Measurements from ENCODE around the gene SLC38A1. TPM values are rescaled to one million over a fixed set of nuclear protein-coding genes. Genes with fewer than 3 reads are reported as not detected.

The SLC38A1 gene
- total RNA-seq, 4 donors from 2014 or later, result 237 to 472 (median 339) TPM

- peaks cover 22 to 41% of the 10 kb centered on the region in 2 donors for H3K4me1 ChIP-seq
Observed at GRCh38 chr12:46259713-46260112, 9.1 kb downstream of the SLC38A1 start.

DNA sequence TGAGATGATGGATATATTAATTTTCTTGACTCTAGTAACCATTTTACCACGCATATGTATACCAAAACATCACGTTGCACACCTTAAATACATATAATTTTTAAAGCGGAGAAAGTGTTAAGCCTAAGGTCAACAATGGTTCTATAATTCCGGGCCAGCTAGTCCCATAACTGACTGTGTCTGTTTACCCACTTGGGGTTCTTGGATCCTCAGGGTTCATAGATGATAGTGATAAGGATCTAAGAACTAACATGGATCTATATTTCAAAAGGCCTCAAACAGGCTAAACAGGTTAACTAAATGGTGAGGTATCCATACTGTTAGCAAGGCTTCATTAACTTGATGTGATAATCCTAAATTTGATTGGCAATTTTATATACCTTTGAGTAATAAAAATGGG is 9.8 kb downstream of the SLC38A1 start:
- in situ Hi-C loops (cut with MboI; ENCODE audit: low sequenced_read_pairs in 4 of 4) (no loop called here), intact Hi-C loops (cut with DNase I; ENCODE audit: low total_unique reads) (no loop called here)
- Histone ChIP-seq H3K4me1 (peaks cover 22 to 38% of the 10 kb centered on the region in 2 donors), H3K36me3 (peaks cover 0 to 7% of the 10 kb centered on the region in 2 donors), H3K4me3 (no peak overlapping the region), H3K9me3 (no peaks in the 10 kb centered on the region), H3K27ac (peak overlapping the region in 3 of 4 donors; percentile 6 to 98 (median 72)), H3K27me3 (no peaks in the 10 kb centered on the region)
- ATAC-seq, result no peak
- no peak for DNase-seq
- TF ChIP-seq CTCF (IDR thresholded peaks at IDR 0.05 in 4 of 5, conservative IDR thresholded peaks at IDR 0.05 in 1 of 5) (no peak), POLR2A (IDR thresholded peaks at IDR 0.05) (no peak)

More at GRCh38 chr12:46259713-46260112, 9.1 kb downstream of the SLC38A1 start:
- peak overlapping the region in 1 of 4 donors; percentile 15 for H3K4me3 ChIP-seq
- H3K27ac ChIP-seq, result peak overlapping the region; percentile 60 to 98 (median 73)
- DNase-seq (no peak), ATAC-seq (no peak)
- intact Hi-C loops (cut with DNase I; ENCODE audit: low total_unique reads), result loop anchor here (5.0 to 10.0 kb wide), 3 partner anchors 47 to 1895 kb away; partner anchors contain the start of gene ASB8
- in situ Hi-C loops (cut with MboI; ENCODE audit: low sequenced_read_pairs in 4 of 4), result no loop called here
- no peaks in the 10 kb centered on the region for H3K9me3 ChIP-seq
- no peak for TF ChIP-seq POLR2A (IDR thresholded peaks at IDR 0.05)
- no peak for TF ChIP-seq CTCF (IDR thresholded peaks at IDR 0.05 in 4 of 5, conservative IDR thresholded peaks at IDR 0.05 in 1 of 5)
- peaks cover 0 to under 1% of the 10 kb centered on the region in 2 donors for H3K36me3 ChIP-seq
- no peaks in the 10 kb centered on the region for H3K27me3 ChIP-seq

GRCh38 chr12:46258129-46258528 is 10.7 kb downstream of the SLC38A1 start:
- DNase-seq, result no peak
- TF ChIP-seq POLR2A (IDR thresholded peaks at IDR 0.05), result no peak
- TF ChIP-seq CTCF (IDR thresholded peaks at IDR 0.05 in 4 of 5, conservative IDR thresholded peaks at IDR 0.05 in 1 of 5), result no peak
- peaks cover 0 to 16% of the 10 kb centered on the region in 2 donors for H3K36me3 ChIP-seq
- peak overlapping the region in 2 of 4 donors; percentile 6 to 98 for H3K27ac ChIP-seq
- H3K9me3 ChIP-seq, result no peaks in the 10 kb centered on the region
- in situ Hi-C loops (cut with MboI; ENCODE audit: low sequenced_read_pairs in 4 of 4), result no loop called here
- H3K4me1 ChIP-seq, result peaks cover 22 to 29% of the 10 kb centered on the region in 2 donors
- no peak for ATAC-seq
- intact Hi-C loops (cut with DNase I; ENCODE audit: low total_unique reads), result no loop called here
- H3K27me3 ChIP-seq, result no peaks in the 10 kb centered on the region
- H3K4me3 ChIP-seq, result no peak overlapping the region

DNA sequence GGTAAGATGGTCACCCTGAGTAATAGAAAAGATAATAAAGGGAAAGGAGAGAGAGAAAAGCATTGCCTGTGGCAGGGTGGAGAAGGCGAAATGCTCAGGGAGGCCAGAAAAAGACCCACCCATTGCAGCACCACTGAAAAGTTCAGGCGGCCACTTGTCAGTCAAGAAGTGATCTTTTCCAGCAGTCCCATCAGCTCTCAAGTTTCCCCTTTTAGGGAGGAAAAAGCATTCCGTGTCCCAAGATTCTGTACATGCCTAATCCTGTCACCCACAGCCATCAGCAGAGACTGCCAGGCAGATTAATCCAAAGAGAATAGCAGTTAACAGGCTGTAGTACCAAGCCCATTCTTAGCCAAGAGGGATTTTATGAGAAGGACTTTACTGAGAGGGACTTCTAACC is 11.9 kb downstream of the SLC38A1 start:
- Histone ChIP-seq H3K9me3 (no peaks in the 10 kb centered on the region), H3K4me3 (no peak overlapping the region), H3K27me3 (no peaks in the 10 kb centered on the region), H3K36me3 (peaks cover 0 to 18% of the 10 kb centered on the region in 2 donors), H3K4me1 (peaks cover 12 to 23% of the 10 kb centered on the region in 2 donors), H3K27ac (peak overlapping the region in 1 of 4 donors; percentile 24)
- no peak for ATAC-seq
- in situ Hi-C loops (cut with MboI; ENCODE audit: low sequenced_read_pairs in 4 of 4), result no loop called here
- TF ChIP-seq POLR2A (IDR thresholded peaks at IDR 0.05) (no peak), CTCF (IDR thresholded peaks at IDR 0.05 in 4 of 5, conservative IDR thresholded peaks at IDR 0.05 in 1 of 5) (no peak)
- no peak for DNase-seq
- intact Hi-C loops (cut with DNase I; ENCODE audit: low total_unique reads), result no loop called here
